Common myeloid progenitor, CD34-positive (primary cell): ENCODE results near the gene FSTL3. TPM values are rescaled to one million over a fixed set of nuclear protein-coding genes. Genes with fewer than 3 reads are reported as not detected.
"Not testable (repeated sequence)": the region's sequence is repeated elsewhere in the genome, so short reads cannot be mapped to it uniquely, and the experiment has no call there.

Experiments used
- CTCF ChIA-PET: fragments of 350-600 bp; sonication (Branson Sonifier 250); formaldehyde crosslinking; loops from one replicate; lab custom pipeline; 2021; ENCODE audit warnings: antibody characterized with exemption; lab: Charles Lee
- POLR2A ChIA-PET: fragments of 350-600 bp; sonication (Branson Sonifier 250); formaldehyde crosslinking; loops from one replicate; lab custom pipeline; 2021; ENCODE audit warnings: antibody characterized with exemption; lab: Charles Lee
- DNase-seq, 3 donors: peaks; one replicate each; pipeline versions ENCODE4 v3.0.0 to v3.0.0-alpha.2; 2013
- H3K27ac ChIP-seq, 2 experiments: 1 replicate in 1 of 2; 2 replicates in 1 of 2; pipeline ENCODE4 v1.7.0; 2013; ENCODE audit warnings: inconsistent platforms in 2 of 2, low read length in 2 of 2, mild to moderate bottlenecking in 2 of 2, low read depth in 1 of 2, moderate library complexity in 1 of 2; ENCODE audit not compliant: severe bottlenecking in 2 of 2, insufficient read depth in 1 of 2, poor library complexity in 1 of 2
- H3K27me3 ChIP-seq, 5 experiments: replicated peaks in 2 of 5; 1 replicate in 3 of 5; 2 replicates in 2 of 5; pipeline versions ENCODE4 v1.6.1 to v1.7.0; 2013; ENCODE audit warnings: low read length in 4 of 5, mild to moderate bottlenecking in 2 of 5, moderate library complexity in 2 of 5, inconsistent platforms in 1 of 5; ENCODE audit not compliant: insufficient read depth in 5 of 5, control insufficient read depth in 4 of 5
- H3K36me3 ChIP-seq, 4 experiments: 1 replicate in 2 of 4; 2 replicates in 2 of 4; pipeline versions ENCODE4 v1.6.1 to v1.7.0; 2013; ENCODE audit warnings: low read length in 3 of 4, control low read depth in 1 of 4, mild to moderate bottlenecking in 1 of 4; ENCODE audit not compliant: control insufficient read depth in 4 of 4, insufficient read depth in 4 of 4
- H3K4me1 ChIP-seq, 4 experiments: 1 replicate in 3 of 4; 2 replicates in 1 of 4; pipeline versions ENCODE4 v1.6.1 to v1.7.1; 2013; ENCODE audit warnings: low read length in 3 of 4, mild to moderate bottlenecking in 3 of 4, control low read depth in 1 of 4, inconsistent platforms in 1 of 4, moderate library complexity in 1 of 4; ENCODE audit not compliant: control insufficient read depth in 4 of 4, insufficient read depth in 4 of 4; ENCODE audit errors: control extremely low read depth in 1 of 4
- H3K4me3 ChIP-seq, 7 experiments: 1 replicate in 4 of 7; 2 replicates in 3 of 7; pipeline versions ENCODE4 v1.5.1 to v1.7.0; 2013; ENCODE audit warnings: mild to moderate bottlenecking in 7 of 7, low read length in 6 of 7, moderate library complexity in 6 of 7, inconsistent platforms in 2 of 7, low read depth in 2 of 7, control low read depth in 1 of 7; ENCODE audit not compliant: insufficient read depth in 4 of 7, control insufficient read depth in 1 of 7; ENCODE audit errors: extremely low read depth in 1 of 7
- H3K9me3 ChIP-seq, 5 experiments: 1 replicate in 4 of 5; 2 replicates in 1 of 5; pipeline versions ENCODE4 v1.6.1 to v1.7.1; 2013; ENCODE audit warnings: low read length in 4 of 5, mild to moderate bottlenecking in 2 of 5, inconsistent platforms in 1 of 5, low read depth in 1 of 5, moderate library complexity in 1 of 5; ENCODE audit not compliant: control insufficient read depth in 4 of 5, insufficient read depth in 2 of 5; ENCODE audit errors: control extremely low read depth in 1 of 5
- WGBS: methylation state at CpG from one replicate; pipeline ENCODE4 v1.1.5; 2013; ENCODE audit not compliant: insufficient coverage; 5-methylcytosine and 5-hydroxymethylcytosine counted together
- polyA plus RNA-seq: library from polyadenylated mRNA; unstranded; fragments of 120-200 nt; gene quantifications from one replicate; pipeline ENCODE4 v1.2.1, GENCODE V29; 2013

Gene FSTL3
- 6.1 TPM for polyA plus RNA-seq

- peaks cover 0 to 30% (median 24%) of the 10 kb centered on the region in 4 experiments for H3K4me1 ChIP-seq
- H3K27ac ChIP-seq, result no peak within 1 kb of the TSS
- POLR2A ChIA-PET, result interaction anchor here (0.7 kb wide), 1 partner anchor 27 kb away, joined by 3 read pairs; no protein-coding TSS in a partner anchor
- no peak for DNase-seq
- CTCF ChIA-PET, result interaction anchor here (1.0 to 2.5 kb wide), 4 partner anchors 7 to 63 kb away, joined by 3 to 6 read pairs (median 3); no protein-coding TSS in a partner anchor
- no peaks in the 10 kb centered on the region for H3K36me3 ChIP-seq
- peak within 1 kb of the TSS in 1 of 7 experiments; percentile 13 for H3K4me3 ChIP-seq
- no peaks in the 10 kb centered on the region for H3K9me3 ChIP-seq
- peaks cover 0 to 33% (median 10%) of the 10 kb centered on the region in 5 experiments for H3K27me3 ChIP-seq
- 9% methylated on average over 50 of the region's 63 CpGs for WGBS
Measured at GRCh38 chr19:676339-677105, at the start of gene FSTL3. Gene FSTL3, plus strand, starts transcription at chr19:676392. Its CDS starts 32 bp downstream, at chr19:676424.

GRCh38 chr19:626566-626965 lies 49.6 kb upstream of the FSTL3 start:
- H3K36me3 ChIP-seq, result peaks cover 3 to 57% (median 33%) of the 10 kb centered on the region in 4 experiments
- DNase-seq, H3K4me1 ChIP-seq, H3K9me3 ChIP-seq, H3K4me3 ChIP-seq, H3K27ac ChIP-seq, POLR2A ChIA-PET, H3K27me3 ChIP-seq: not testable (repeated sequence)
- WGBS, result 100% methylated on average over 1 of the region's 7 CpGs
- CTCF ChIA-PET, result interaction anchor here (1.2 to 2.1 kb wide), 4 partner anchors 9 to 41 kb away, joined by 3 to 7 read pairs (median 4); no protein-coding TSS in a partner anchor

GRCh38 chr19:628168-628567 lies 48.0 kb upstream of the FSTL3 start:
- 95% methylated on average over 16 of the region's 19 CpGs for WGBS
- no peaks in the 10 kb centered on the region for H3K9me3 ChIP-seq
- H3K27ac ChIP-seq, result no peak overlapping the region
- H3K4me3 ChIP-seq, result no peak overlapping the region
- H3K4me1 ChIP-seq, result peaks cover 0 to 13% (median 13%) of the 10 kb centered on the region in 4 experiments
- peak in 2 of 3 donors; percentile 31 to 36 for DNase-seq
- no peaks in the 10 kb centered on the region for H3K27me3 ChIP-seq
- ChIA-PET CTCF (interaction anchor here (1.0 to 2.1 kb wide), 4 partner anchors 19 to 42 kb away, joined by 3 to 6 read pairs (median 4); no protein-coding TSS in a partner anchor), POLR2A (no interaction called here)
- H3K36me3 ChIP-seq, result peaks cover 3 to 43% (median 24%) of the 10 kb centered on the region in 4 experiments

GRCh38 chr19:629515-629914 lies 46.7 kb upstream of the FSTL3 start:
- DNase-seq, H3K4me3 ChIP-seq, H3K27me3 ChIP-seq, POLR2A ChIA-PET, H3K9me3 ChIP-seq, H3K27ac ChIP-seq: not testable (repeated sequence)
- CTCF ChIA-PET, result interaction anchor here (1.2 kb wide), 1 partner anchor 21 kb away, joined by 3 read pairs; no protein-coding TSS in a partner anchor
- H3K36me3 ChIP-seq, result peaks cover 3 to 31% (median 15%) of the 10 kb centered on the region in 4 experiments
- peaks cover 0 to 22% (median 21%) of the 10 kb centered on the region in 4 experiments for H3K4me1 ChIP-seq
- WGBS, result 92% methylated on average over 15 of the region's 25 CpGs

GRCh38 chr19:629961-630714 lies 46.1 kb upstream of the FSTL3 start:
- POLR2A ChIA-PET, result no interaction called here
- H3K4me1 ChIP-seq, result peaks cover 0 to 22% (median 21%) of the 10 kb centered on the region in 4 experiments
- no peaks in the 10 kb centered on the region for H3K27me3 ChIP-seq
- DNase-seq, result no peak
- CTCF ChIA-PET, result interaction anchor here (1.9 kb wide), 1 partner anchor 21 kb away, joined by 6 read pairs; no protein-coding TSS in a partner anchor
- no peak overlapping the region for H3K4me3 ChIP-seq
- H3K27ac ChIP-seq, result no peak overlapping the region
- H3K36me3 ChIP-seq, result peaks cover 3 to 25% (median 14%) of the 10 kb centered on the region in 4 experiments
- no peaks in the 10 kb centered on the region for H3K9me3 ChIP-seq
- 95% methylated on average over 23 of the region's 30 CpGs for WGBS

GRCh38 chr19:632579-633067 lies 43.6 kb upstream of the FSTL3 start:
- 3% methylated on average over 29 of the region's 35 CpGs for WGBS
- H3K27me3 ChIP-seq, result peaks cover 0 to 6% (median 2%) of the 10 kb centered on the region in 5 experiments

More at GRCh38 chr19:632579-633067, 43.6 kb upstream of the FSTL3 start:
- Histone ChIP-seq H3K36me3 (peaks cover 3 to 20% (median 12%) of the 10 kb centered on the region in 4 experiments), H3K4me3 (peak overlapping the region; percentile 71 to 92 (median 84)), H3K27ac (peak overlapping the region in 1 of 2 experiments; percentile 79), H3K9me3 (no peaks in the 10 kb centered on the region), H3K4me1 (peaks cover 0 to 22% (median 21%) of the 10 kb centered on the region in 4 experiments)
- CTCF ChIA-PET, result no interaction called here
- DNase-seq, result peak in 2 of 3 donors; percentile 33 to 35
- POLR2A ChIA-PET, result no interaction called here
